Measurements from ENCODE around the gene RARB. TPM values are rescaled to one million over a fixed set of nuclear protein-coding genes. Genes with fewer than 3 reads are reported as not detected.

The RARB gene
- total RNA-seq, 2 experiments from 2014 or later: not detected

DNA sequence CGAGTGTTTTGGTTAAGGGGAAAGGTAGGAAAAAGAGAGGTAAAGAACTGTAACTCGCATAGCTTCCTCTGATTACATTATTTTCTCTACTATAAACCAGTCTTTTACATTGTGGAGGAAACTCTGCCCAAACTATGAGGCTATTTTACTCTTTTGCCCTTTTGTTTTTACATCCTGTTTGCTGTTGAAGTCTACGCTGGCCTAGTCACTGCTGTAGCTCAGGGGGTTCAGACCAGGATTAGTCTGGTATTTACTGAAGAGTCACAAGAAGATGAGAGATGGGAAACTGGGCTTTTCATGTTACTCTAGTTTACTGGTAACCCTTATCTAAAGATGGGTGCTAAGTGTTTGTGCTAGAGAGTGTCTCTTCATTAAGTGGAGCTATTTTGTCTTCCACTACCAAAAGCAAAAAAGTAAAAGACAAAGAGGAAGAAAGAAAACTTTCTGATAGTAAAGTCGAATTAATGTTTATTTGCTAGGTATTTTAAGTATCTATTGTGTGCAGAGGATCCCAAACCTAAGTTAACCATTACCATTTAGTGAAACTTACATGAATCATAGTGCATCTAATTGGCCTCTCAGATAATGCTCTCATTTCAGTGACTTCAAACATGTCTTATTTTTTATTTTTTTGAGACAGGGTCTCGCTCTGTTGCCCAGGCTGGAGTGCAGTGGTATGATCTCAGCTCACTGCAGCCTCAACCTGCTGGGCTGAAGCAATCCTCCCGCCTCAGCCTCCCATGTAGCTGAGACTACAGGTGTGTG lies 10.9 kb downstream of the RARB start:
- H3K4me3 Mint-ChIP-seq: no peak overlapping the region
- no peak for ATAC-seq

DNA sequence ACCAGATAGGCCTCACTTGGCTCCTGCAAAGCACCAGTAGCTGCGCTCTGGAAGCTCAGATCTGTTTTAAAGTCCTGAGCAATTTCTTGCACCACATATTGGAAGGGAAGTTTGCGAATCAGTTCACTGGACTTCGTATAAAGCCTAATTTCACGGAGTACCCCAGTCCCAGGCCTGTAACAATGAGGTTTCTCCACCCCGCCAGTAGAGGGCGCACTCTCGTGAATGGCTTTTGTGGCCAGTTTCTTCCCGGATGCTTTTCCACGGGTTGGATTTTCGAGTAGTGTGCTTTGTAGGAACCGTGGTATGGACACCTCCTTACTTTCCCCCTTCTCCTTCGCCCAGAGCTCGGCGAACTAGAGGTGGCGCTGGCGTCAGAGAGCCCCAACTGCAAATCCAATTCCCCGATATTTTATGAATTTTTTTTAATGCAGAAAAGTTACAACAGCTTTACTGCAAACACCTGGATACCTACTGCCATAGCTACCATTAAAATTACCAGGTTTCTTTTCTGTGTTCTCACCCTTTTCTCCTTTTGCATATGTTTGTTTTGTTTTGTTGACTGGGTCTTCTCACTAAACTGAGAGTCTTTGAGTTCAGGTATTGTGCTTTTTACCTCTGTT lies 13.3 kb downstream of the RARB start:
- peak; percentile 36 for DNase-seq

More for the DNA sequence above, 10.9 kb downstream of the RARB start:
- Mint-ChIP-seq H3K4me1 (ENCODE audit: low read depth) (no peaks in the 10 kb centered on the region), H3K9me3 (ENCODE audit: insufficient read depth) (no peaks in the 10 kb centered on the region), H3K27me3 (ENCODE audit: low read depth) (no peaks in the 10 kb centered on the region), H3K27ac (no peak overlapping the region), H3K36me3 (ENCODE audit: low read depth) (no peaks in the 10 kb centered on the region)
- ChIA-PET CTCF (no interaction called here), POLR2A (no interaction called here)
- no peak for DNase-seq

GRCh38 chr3:25442486-25442885 lies 14.4 kb downstream of the RARB start:
- no peak for ATAC-seq
- Mint-ChIP-seq H3K4me3 (no peak overlapping the region), H3K27me3 (ENCODE audit: low read depth) (no peaks in the 10 kb centered on the region), H3K36me3 (ENCODE audit: low read depth) (no peaks in the 10 kb centered on the region), H3K27ac (no peak overlapping the region), H3K4me1 (ENCODE audit: low read depth) (no peaks in the 10 kb centered on the region), H3K9me3 (ENCODE audit: insufficient read depth) (no peaks in the 10 kb centered on the region)
- CTCF ChIA-PET: interaction anchor here (1.1 to 1.8 kb wide), 5 partner anchors 20 to 150 kb away, joined by 3 to 6 read pairs (median 3); no protein-coding TSS in a partner anchor
- POLR2A ChIA-PET: no interaction called here
- DNase-seq: no peak

More for the DNA sequence above, 13.3 kb downstream of the RARB start:
- CTCF ChIA-PET: interaction anchor here (1.0 to 1.8 kb wide), 6 partner anchors 21 to 152 kb away, joined by 3 to 6 read pairs (median 3); no protein-coding TSS in a partner anchor
- H3K4me3 Mint-ChIP-seq: no peak overlapping the region
- H3K27ac Mint-ChIP-seq: no peak overlapping the region
- POLR2A ChIA-PET: no interaction called here
- no peaks in the 10 kb centered on the region for H3K27me3 Mint-ChIP-seq (ENCODE audit: low read depth)
- no peak for ATAC-seq
- H3K4me1 Mint-ChIP-seq (ENCODE audit: low read depth): no peaks in the 10 kb centered on the region
- no peaks in the 10 kb centered on the region for H3K36me3 Mint-ChIP-seq (ENCODE audit: low read depth)
- H3K9me3 Mint-ChIP-seq (ENCODE audit: insufficient read depth): no peaks in the 10 kb centered on the region

- ChIA-PET CTCF (no interaction called here), POLR2A (no interaction called here)
- DNase-seq: no peak
- Mint-ChIP-seq H3K9me3 (ENCODE audit: insufficient read depth) (no peaks in the 10 kb centered on the region), H3K4me3 (no peak overlapping the region), H3K27ac (no peak overlapping the region), H3K36me3 (ENCODE audit: low read depth) (no peaks in the 10 kb centered on the region), H3K4me1 (ENCODE audit: low read depth) (no peaks in the 10 kb centered on the region), H3K27me3 (ENCODE audit: low read depth) (no peaks in the 10 kb centered on the region)
- ATAC-seq: no peak
These were observed 16.2 kb downstream of the RARB start for GRCh38 chr3:25444273-25444672.

- Mint-ChIP-seq H3K27me3 (ENCODE audit: low read depth) (no peaks in the 10 kb centered on the region), H3K36me3 (ENCODE audit: low read depth) (no peaks in the 10 kb centered on the region), H3K4me1 (ENCODE audit: low read depth) (no peaks in the 10 kb centered on the region), H3K9me3 (ENCODE audit: insufficient read depth) (no peaks in the 10 kb centered on the region), H3K4me3 (no peak overlapping the region), H3K27ac (no peak overlapping the region)
- DNase-seq (no peak), ATAC-seq (no peak)
- ChIA-PET POLR2A (no interaction called here), CTCF (no interaction called here)
These were observed 17.7 kb downstream of the RARB start for GRCh38 chr3:25445731-25446130.

- Mint-ChIP-seq H3K27ac (no peak overlapping the region), H3K9me3 (ENCODE audit: insufficient read depth) (no peaks in the 10 kb centered on the region), H3K4me1 (ENCODE audit: low read depth) (no peaks in the 10 kb centered on the region), H3K4me3 (no peak overlapping the region), H3K36me3 (ENCODE audit: low read depth) (no peaks in the 10 kb centered on the region), H3K27me3 (ENCODE audit: low read depth) (peaks cover 3% of the 10 kb centered on the region)
- ChIA-PET POLR2A (no interaction called here), CTCF (no interaction called here)
- no peak for ATAC-seq
- no peak for DNase-seq
These were observed 19.2 kb downstream of the RARB start for GRCh38 chr3:25447285-25447684.

DNA sequence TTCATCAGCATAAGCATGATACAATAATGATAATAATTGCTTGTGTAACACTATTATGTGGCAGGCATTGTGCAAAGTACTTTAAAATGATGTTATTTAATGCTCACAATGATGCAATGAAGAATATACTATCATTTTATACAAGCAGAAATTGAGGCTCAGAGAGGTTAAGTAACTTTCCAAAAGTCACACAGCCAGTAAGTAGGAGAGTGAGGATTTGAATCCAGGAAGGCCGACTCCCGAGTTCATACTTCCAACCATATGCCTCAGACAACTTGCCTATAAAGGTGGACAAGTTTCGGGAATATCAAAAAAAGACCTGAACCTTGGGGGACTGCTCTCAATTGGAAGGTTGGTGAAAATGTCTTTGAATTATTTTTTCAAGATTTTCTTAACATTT lies 19.9 kb downstream of the RARB start:
- H3K27me3 Mint-ChIP-seq (ENCODE audit: low read depth): peaks cover 3% of the 10 kb centered on the region
- ChIA-PET POLR2A (no interaction called here), CTCF (no interaction called here)
- no peaks in the 10 kb centered on the region for H3K4me1 Mint-ChIP-seq (ENCODE audit: low read depth)
- no peak overlapping the region for H3K27ac Mint-ChIP-seq
- DNase-seq: no peak
- no peak overlapping the region for H3K4me3 Mint-ChIP-seq
- H3K36me3 Mint-ChIP-seq (ENCODE audit: low read depth): no peaks in the 10 kb centered on the region
- H3K9me3 Mint-ChIP-seq (ENCODE audit: insufficient read depth): no peaks in the 10 kb centered on the region
- ATAC-seq: no peak

- ChIA-PET POLR2A (no interaction called here), CTCF (no interaction called here)
- H3K27ac Mint-ChIP-seq: no peak overlapping the region
- no peaks in the 10 kb centered on the region for H3K36me3 Mint-ChIP-seq (ENCODE audit: low read depth)
- H3K4me1 Mint-ChIP-seq (ENCODE audit: low read depth): no peaks in the 10 kb centered on the region
- H3K4me3 Mint-ChIP-seq: no peak overlapping the region
- DNase-seq: no peak
- no peak for ATAC-seq
- H3K27me3 Mint-ChIP-seq (ENCODE audit: low read depth): peaks cover 8% of the 10 kb centered on the region
- no peaks in the 10 kb centered on the region for H3K9me3 Mint-ChIP-seq (ENCODE audit: insufficient read depth)
These were observed 21.0 kb downstream of the RARB start for GRCh38 chr3:25448750-25449692.

DNA sequence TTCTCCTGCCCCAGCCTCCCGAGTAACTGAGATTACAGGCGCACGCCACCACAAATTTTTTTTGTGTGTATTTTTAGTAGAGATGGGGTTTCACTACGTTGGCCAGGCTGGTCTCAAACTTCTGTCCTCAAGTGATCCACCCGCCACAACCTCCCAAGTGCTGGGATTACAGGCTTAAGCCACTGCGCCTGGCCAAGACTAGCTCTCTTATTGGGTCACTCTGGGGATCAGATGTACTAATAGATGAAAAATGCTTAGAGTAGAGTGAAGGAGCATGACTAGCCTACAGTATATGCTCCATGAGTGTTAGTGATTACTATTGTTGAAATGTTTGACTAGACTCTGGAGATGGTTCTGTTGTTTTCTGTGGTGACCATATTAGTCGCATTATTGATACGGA lies 21.8 kb downstream of the RARB start:
- ChIA-PET POLR2A (no interaction called here), CTCF (no interaction called here)
- H3K4me3 Mint-ChIP-seq: no peak overlapping the region
- H3K9me3 Mint-ChIP-seq (ENCODE audit: insufficient read depth): no peaks in the 10 kb centered on the region
- peaks cover 8% of the 10 kb centered on the region for H3K27me3 Mint-ChIP-seq (ENCODE audit: low read depth)
- H3K4me1 Mint-ChIP-seq (ENCODE audit: low read depth): no peaks in the 10 kb centered on the region
- DNase-seq: no peak
- H3K27ac Mint-ChIP-seq: no peak overlapping the region
- no peak for ATAC-seq
- no peaks in the 10 kb centered on the region for H3K36me3 Mint-ChIP-seq (ENCODE audit: low read depth)

DNA sequence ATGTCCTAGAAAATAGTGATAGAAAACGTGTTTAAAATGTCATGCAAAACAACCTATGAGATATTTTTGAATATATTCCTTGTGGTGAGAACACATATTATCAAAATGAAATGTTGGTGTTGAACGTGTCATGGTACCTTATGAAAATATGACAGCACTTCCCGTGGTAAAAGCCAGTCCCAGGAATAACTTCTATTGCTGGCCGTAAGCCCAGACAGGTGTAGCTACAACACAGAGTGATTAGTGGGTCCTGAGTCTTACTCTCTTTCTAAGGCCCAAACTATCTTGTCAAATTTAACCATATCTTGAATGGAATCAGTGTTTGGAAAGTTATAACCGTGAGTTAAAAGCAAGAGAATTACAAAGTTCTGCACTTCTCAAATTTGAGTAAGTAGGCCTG lies 24.1 kb downstream of the RARB start:
- POLR2A ChIA-PET: no interaction called here

GRCh38 chr3:25452740-25453139 lies 24.7 kb downstream of the RARB start:
- H3K4me3 Mint-ChIP-seq: no peak overlapping the region
- DNase-seq (no peak), ATAC-seq (no peak)
- CTCF ChIA-PET: no interaction called here
- no peaks in the 10 kb centered on the region for H3K4me1 Mint-ChIP-seq (ENCODE audit: low read depth)
- H3K27ac Mint-ChIP-seq: no peak overlapping the region
- no peaks in the 10 kb centered on the region for H3K36me3 Mint-ChIP-seq (ENCODE audit: low read depth)
- POLR2A ChIA-PET: no interaction called here
- peaks cover 8% of the 10 kb centered on the region for H3K27me3 Mint-ChIP-seq (ENCODE audit: low read depth)
- no peaks in the 10 kb centered on the region for H3K9me3 Mint-ChIP-seq (ENCODE audit: insufficient read depth)

More for the DNA sequence above, 24.1 kb downstream of the RARB start:
- peaks cover 8% of the 10 kb centered on the region for H3K27me3 Mint-ChIP-seq (ENCODE audit: low read depth)
- no peak overlapping the region for H3K4me3 Mint-ChIP-seq
- no peaks in the 10 kb centered on the region for H3K4me1 Mint-ChIP-seq (ENCODE audit: low read depth)
- no peaks in the 10 kb centered on the region for H3K36me3 Mint-ChIP-seq (ENCODE audit: low read depth)
- ATAC-seq: no peak
- CTCF ChIA-PET: no interaction called here
- no peaks in the 10 kb centered on the region for H3K9me3 Mint-ChIP-seq (ENCODE audit: insufficient read depth)
- no peak overlapping the region for H3K27ac Mint-ChIP-seq
- no peak for DNase-seq

GRCh38 chr3:25453619-25454004 lies 25.5 kb downstream of the RARB start:
- ATAC-seq (no peak), DNase-seq (no peak)
- H3K4me3 Mint-ChIP-seq: no peak overlapping the region
- no peaks in the 10 kb centered on the region for H3K4me1 Mint-ChIP-seq (ENCODE audit: low read depth)
- no peaks in the 10 kb centered on the region for H3K9me3 Mint-ChIP-seq (ENCODE audit: insufficient read depth)
- no peaks in the 10 kb centered on the region for H3K36me3 Mint-ChIP-seq (ENCODE audit: low read depth)
- H3K27ac Mint-ChIP-seq: no peak overlapping the region
- POLR2A ChIA-PET: no interaction called here
- CTCF ChIA-PET: no interaction called here
- H3K27me3 Mint-ChIP-seq (ENCODE audit: low read depth): peaks cover 8% of the 10 kb centered on the region

Data from activated CD8-positive, alpha-beta T cell treated with anti-CD3 and anti-CD28 coated beads, Interleukin-2, amount 10 ng/mL, durations not matched to agents 7 days and 5 days (primary cell).